ENCODE results near the gene TXNL4A.

DNA sequence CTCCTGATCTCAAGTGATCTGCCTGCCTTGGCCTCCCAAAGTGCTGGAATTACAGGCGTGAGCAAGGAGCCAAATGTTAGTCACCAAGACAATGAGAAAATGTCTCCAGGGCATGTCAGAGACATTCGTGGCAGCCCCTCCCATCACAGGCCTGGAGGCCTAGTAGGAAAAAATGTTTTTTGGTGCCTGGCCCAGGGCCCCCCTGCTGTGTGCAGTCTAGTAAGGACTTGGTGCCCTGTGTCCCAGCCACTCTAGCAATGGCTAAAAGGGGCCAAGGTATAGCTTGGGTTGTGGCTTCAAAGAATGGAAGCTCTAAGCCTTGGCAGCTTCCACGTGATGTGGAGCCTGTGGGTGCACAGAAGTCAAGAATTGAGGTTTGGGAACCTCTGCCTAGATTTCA lies 12.5 kb upstream of the TXNL4A start:
- TF ChIP-seq, protein P1, sequence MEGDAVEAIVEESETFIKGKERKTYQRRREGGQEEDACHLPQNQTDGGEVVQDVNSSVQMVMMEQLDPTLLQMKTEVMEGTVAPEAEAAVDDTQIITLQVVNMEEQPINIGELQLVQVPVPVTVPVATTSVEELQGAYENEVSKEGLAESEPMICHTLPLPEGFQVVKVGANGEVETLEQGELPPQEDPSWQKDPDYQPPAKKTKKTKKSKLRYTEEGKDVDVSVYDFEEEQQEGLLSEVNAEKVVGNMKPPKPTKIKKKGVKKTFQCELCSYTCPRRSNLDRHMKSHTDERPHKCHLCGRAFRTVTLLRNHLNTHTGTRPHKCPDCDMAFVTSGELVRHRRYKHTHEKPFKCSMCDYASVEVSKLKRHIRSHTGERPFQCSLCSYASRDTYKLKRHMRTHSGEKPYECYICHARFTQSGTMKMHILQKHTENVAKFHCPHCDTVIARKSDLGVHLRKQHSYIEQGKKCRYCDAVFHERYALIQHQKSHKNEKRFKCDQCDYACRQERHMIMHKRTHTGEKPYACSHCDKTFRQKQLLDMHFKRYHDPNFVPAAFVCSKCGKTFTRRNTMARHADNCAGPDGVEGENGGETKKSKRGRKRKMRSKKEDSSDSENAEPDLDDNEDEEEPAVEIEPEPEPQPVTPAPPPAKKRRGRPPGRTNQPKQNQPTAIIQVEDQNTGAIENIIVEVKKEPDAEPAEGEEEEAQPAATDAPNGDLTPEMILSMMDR (IDR thresholded peaks at IDR 0.05): no peak
- no peak for TF ChIP-seq POLR2A (IDR thresholded peaks at IDR 0.05)
